ENCODE results near the gene KCNK7.

DNA sequence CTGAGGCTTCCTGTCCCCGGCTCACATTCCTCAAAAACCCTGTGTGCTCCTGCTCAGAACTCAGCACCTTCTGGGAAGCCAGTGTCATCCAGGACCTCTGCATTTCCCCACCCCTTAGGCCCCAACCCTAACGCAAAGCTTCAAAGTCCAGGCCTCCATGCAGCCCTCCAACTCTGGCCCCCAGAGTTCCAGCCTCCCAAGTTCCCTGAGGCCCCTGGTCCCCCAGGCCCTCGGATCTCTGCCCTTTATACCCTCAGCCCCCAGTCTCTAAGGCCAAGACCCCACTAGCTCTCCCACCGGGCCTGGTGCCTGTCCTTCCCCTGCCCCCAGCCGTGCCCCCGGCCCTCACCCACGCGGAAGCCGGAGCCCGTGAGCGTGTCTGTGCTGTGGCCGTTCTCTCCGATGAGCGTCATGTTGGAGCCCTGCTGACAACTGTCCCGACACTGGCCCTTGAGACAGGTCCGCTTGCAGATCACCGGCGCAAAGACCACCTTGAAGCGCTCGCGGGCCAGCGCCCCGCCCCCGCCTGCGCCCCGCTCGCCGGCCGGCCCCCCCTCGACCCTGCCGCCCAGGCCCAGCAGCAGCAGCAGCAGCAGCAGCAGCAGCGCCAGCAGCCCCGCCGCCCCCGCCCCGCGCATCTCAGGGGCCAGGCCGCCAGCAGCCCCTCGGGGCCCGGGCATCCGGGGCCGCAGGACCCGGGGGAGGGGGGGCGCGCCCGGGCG lies 38.2 kb downstream of the KCNK7 start:
- TF ChIP-seq CTCF (IDR thresholded peaks at IDR 0.05) (no peak), POLR2AphosphoS5 (IDR thresholded peaks at IDR 0.05; ENCODE audit: low read depth, low read length) (no peak), SIN3A (IDR thresholded peaks at IDR 0.05; ENCODE audit: borderline replicate concordance, insufficient read depth, low read depth, low read length) (no peak)

Measured in Panc1 (cell line).